ENCODE results near the gene COX18. TPM values are rescaled to one million over a fixed set of nuclear protein-coding genes. Genes with fewer than 3 reads are reported as not detected.

COX18 gene
- total RNA-seq, 2 experiments from 2014 or later = 12.9 to 13.3 TPM

DNA sequence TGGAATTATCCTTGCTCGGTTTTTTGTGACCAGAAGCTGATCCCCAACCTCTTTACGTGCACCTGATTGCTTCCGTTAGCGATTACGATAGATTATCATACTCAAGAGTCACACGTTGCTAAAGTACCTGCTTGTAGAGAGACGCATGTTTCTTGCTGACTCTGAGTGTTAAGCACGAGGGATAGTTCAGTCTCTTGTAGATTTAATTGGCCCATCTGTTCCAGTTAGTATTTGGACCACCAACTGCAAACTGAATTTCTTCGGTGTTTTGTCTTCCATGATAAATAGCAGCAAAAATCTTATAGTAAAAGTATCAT lies 516 bp upstream of the COX18 start:
- H3K9me3 Mint-ChIP-seq = no peaks in the 10 kb centered on the region
- H3K27ac Mint-ChIP-seq = peak overlapping the region; percentile 95
- H3K27me3 Mint-ChIP-seq = no peaks in the 10 kb centered on the region
- ChIA-PET CTCF (interaction anchor here (1.6 kb wide), 1 partner anchor 10 kb away, joined by 3 read pairs; no protein-coding TSS in a partner anchor), POLR2A (no interaction called here)
- H3K4me1 Mint-ChIP-seq = peaks cover 30% of the 10 kb centered on the region
- peak overlapping the region; percentile 82 for H3K4me3 Mint-ChIP-seq
- H3K36me3 Mint-ChIP-seq (ENCODE audit: low read depth) = peaks cover 11% of the 10 kb centered on the region
- DNase-seq = no peak

GRCh38 chr4:73068491-73069337 lies 802 bp downstream of the COX18 start:
- peak; percentile 8 for DNase-seq
- peaks cover 18% of the 10 kb centered on the region for H3K36me3 Mint-ChIP-seq (ENCODE audit: low read depth)
- H3K27me3 Mint-ChIP-seq = no peaks in the 10 kb centered on the region
- peak overlapping the region; percentile 82 for H3K4me3 Mint-ChIP-seq
- peaks cover 33% of the 10 kb centered on the region for H3K4me1 Mint-ChIP-seq
- CTCF ChIA-PET = interaction anchor here (1.0 kb wide), 1 partner anchor 23 kb away, joined by 3 read pairs; no protein-coding TSS in a partner anchor
- POLR2A ChIA-PET = interaction anchor here (1.5 kb wide), 1 partner anchor 191 kb away, joined by 6 read pairs; no protein-coding TSS in a partner anchor
- peak overlapping the region; percentile 95 for H3K27ac Mint-ChIP-seq
- H3K9me3 Mint-ChIP-seq = no peaks in the 10 kb centered on the region

DNA sequence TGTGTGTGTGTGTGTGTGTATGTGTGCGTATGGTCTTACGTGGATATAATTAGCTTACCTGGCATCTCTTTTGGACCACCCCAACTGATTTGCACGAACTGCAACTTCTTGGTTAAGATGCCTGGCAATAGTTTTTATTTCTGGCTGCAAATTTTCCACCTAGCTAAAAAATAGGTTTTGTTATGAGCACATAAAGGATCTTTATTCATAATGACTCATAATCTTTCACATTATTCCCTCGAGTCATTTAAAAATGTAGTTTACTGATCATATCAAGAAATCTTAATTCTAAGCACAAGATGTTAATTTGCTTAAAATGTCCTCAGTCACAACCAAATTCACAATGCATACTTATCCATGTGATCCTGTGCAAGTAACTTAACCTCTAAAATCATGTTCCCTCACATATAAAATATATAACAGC lies 1.5 kb downstream of the COX18 start:
- Mint-ChIP-seq H3K27ac (peak overlapping the region; percentile 95), H3K4me3 (peak overlapping the region; percentile 82), H3K27me3 (no peaks in the 10 kb centered on the region), H3K4me1 (peaks cover 33% of the 10 kb centered on the region), H3K9me3 (no peaks in the 10 kb centered on the region), H3K36me3 (ENCODE audit: low read depth) (peaks cover 23% of the 10 kb centered on the region)
- CTCF ChIA-PET = no interaction called here
- POLR2A ChIA-PET = interaction anchor here (0.6 to 1.5 kb wide), 2 partner anchors 189 to 191 kb away, joined by 3 to 6 read pairs; no protein-coding TSS in a partner anchor
- no peak for DNase-seq

DNA sequence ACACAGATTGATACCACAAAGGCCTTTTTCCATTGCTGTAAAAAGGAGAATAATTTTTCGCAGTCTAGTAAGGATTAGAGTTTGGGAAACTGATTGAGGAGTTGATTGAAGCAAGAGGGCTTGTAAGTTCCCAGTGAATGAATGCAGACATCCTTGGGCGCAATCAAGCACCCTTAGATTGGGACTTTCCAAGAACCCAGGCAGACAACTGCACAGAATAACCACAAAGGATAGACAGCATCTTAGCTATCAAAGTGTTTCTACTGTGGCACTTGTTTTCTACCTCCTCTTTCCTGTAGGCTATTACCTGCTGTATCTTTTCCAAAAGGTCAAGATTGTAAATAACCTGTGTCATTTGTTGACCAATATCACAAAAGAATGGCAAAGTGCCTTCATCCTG lies 2.6 kb downstream of the COX18 start:
- CTCF ChIA-PET = interaction anchor here (0.9 kb wide), 1 partner anchor 9 kb away, joined by 3 read pairs; no protein-coding TSS in a partner anchor
- no peak for DNase-seq
- Mint-ChIP-seq H3K36me3 (ENCODE audit: low read depth) (peaks cover 29% of the 10 kb centered on the region), H3K4me1 (peaks cover 33% of the 10 kb centered on the region), H3K4me3 (peak overlapping the region; percentile 50), H3K27ac (peak overlapping the region; percentile 68), H3K27me3 (no peaks in the 10 kb centered on the region), H3K9me3 (no peaks in the 10 kb centered on the region)
- POLR2A ChIA-PET = interaction anchor here (1.5 kb wide), 1 partner anchor 192 kb away, joined by 6 read pairs; no protein-coding TSS in a partner anchor

DNA sequence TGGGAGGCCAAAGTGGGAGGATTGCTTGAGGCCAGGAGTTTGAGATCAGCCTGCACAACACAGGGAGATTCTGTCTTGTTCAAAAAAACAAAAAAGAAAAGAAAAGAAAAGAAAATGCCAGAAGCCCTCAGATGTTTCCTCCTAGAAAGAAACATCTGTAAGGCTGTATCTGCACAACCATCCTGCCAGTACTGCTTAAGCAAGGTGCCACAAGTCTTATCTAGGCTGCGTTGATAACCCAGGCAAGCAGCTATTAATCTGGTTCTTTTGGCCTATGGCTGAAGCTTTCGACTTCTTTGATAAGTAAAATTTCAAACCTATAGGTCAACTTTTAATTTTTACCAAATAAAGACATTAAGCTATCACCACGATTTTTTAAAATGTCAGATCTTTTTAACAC lies 3.1 kb downstream of the COX18 start:
- peaks cover 33% of the 10 kb centered on the region for H3K4me1 Mint-ChIP-seq
- no peaks in the 10 kb centered on the region for H3K9me3 Mint-ChIP-seq
- CTCF ChIA-PET = interaction anchor here (0.9 to 1.4 kb wide), 2 partner anchors 9 to 15 kb away, joined by 3 read pairs; no protein-coding TSS in a partner anchor
- no peak overlapping the region for H3K4me3 Mint-ChIP-seq
- peaks cover 32% of the 10 kb centered on the region for H3K36me3 Mint-ChIP-seq (ENCODE audit: low read depth)
- H3K27me3 Mint-ChIP-seq = no peaks in the 10 kb centered on the region
- no peak overlapping the region for H3K27ac Mint-ChIP-seq
- POLR2A ChIA-PET = no interaction called here
- no peak for DNase-seq

DNA sequence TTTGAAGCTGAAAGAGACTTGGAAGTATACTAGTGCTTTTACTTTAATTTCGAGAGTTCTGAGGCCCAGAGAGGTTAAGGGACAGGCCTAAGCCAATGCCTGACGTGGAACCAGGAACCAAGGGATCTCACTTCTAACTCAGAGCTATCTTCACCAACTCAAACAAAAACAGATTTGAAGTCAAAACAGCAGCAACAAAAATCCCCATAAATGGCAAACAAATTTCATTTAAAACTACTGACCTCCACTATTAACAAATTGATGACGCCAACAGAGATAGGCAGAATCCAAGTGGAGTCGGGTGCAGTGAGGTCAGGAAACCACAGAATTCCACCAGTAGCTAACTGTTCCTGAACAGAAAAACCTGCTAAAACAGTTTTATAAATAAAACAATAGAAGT lies 5.0 kb downstream of the COX18 start:
- POLR2A ChIA-PET = no interaction called here
- no peak overlapping the region for H3K27ac Mint-ChIP-seq
- no peak for DNase-seq
- H3K9me3 Mint-ChIP-seq = no peaks in the 10 kb centered on the region
- H3K36me3 Mint-ChIP-seq (ENCODE audit: low read depth) = peaks cover 43% of the 10 kb centered on the region
- CTCF ChIA-PET = interaction anchor here (0.6 kb wide), 1 partner anchor 56 kb away, joined by 3 read pairs; no protein-coding TSS in a partner anchor
- H3K4me3 Mint-ChIP-seq = no peak overlapping the region
- peaks cover 26% of the 10 kb centered on the region for H3K4me1 Mint-ChIP-seq
- no peaks in the 10 kb centered on the region for H3K27me3 Mint-ChIP-seq

DNA sequence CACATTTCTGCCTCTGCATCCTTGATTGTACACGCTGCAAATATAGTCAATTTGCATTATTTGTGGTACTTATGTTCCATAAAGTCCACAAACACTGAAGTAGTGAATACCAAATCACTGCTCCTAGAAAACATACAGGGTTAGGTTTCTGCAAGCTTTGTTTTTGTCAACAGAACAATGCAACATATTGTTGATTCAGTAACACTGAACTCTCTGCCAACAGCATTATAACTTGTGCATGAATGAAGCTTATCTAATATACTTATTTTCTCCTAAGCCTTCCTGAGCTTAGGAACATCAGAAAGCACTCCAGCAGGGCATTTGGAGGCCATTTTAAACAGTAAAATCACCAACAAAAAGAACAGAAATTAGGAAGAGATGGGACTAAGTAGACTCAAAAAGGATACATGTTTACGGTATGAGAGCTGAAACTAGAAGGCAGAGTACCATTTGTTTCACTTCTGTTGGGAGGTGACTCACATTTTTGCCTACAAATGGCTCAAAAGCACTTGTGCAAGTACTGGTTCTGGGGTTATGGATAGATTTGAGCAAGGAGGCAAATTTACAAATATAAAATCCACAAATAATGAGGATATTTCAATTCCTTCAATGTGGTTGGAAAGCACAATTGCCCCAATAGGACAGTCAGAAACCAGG lies 14.1 kb downstream of the COX18 start:
- Mint-ChIP-seq H3K4me3 (no peak overlapping the region), H3K36me3 (ENCODE audit: low read depth) (peaks cover 53% of the 10 kb centered on the region), H3K4me1 (peaks cover 6% of the 10 kb centered on the region), H3K27ac (no peak overlapping the region), H3K27me3 (no peaks in the 10 kb centered on the region), H3K9me3 (no peaks in the 10 kb centered on the region)
- no peak for DNase-seq
- POLR2A ChIA-PET = no interaction called here
- CTCF ChIA-PET = no interaction called here

DNA sequence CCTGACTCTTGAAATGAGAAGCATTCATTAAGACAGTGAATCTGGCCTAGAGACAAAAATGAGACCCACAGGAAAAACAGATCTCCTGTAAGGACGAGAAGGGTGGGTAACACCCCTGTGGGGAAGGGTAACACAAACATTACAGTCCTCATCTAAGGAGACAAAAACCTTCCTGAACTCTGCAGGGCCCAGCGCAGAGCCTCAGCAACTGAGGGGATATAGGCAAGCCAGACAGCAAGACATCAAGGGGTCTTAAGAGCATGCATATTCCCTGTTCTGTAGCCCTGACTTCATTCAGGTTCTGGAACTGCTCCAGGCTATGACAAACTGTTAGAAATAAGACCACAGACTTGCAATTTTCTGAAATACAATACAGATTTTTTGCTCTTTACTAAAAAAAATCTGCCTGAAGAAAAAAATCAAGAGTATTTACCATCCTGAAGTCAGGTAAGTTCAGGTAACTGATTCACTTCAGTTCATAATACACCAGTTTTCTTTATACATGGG lies 15.5 kb downstream of the COX18 start:
- no peak for DNase-seq
- Mint-ChIP-seq H3K9me3 (no peaks in the 10 kb centered on the region), H3K27me3 (no peaks in the 10 kb centered on the region), H3K4me3 (no peak overlapping the region), H3K27ac (no peak overlapping the region), H3K4me1 (peaks cover 6% of the 10 kb centered on the region), H3K36me3 (ENCODE audit: low read depth) (peaks cover 41% of the 10 kb centered on the region)
- ChIA-PET CTCF (no interaction called here), POLR2A (no interaction called here)

DNA sequence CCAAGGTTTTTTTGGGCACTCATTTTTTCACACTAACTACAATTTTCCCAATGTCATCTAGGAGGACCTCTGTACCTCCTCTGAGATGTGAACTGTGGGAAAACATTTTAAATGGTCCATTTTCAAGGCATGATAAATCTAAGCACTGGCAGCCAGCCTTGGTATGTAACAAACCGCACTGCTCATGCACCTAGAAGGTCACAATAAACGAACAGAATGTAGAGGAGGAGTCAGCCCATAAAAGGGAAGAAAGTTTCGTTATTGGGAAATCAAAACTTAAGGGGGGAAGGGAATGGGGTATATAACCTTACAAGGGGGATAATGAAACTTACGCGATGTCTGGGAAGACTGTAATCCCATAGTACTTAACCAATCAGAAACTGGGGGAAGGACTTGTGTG lies 16.4 kb downstream of the COX18 start:
- no peak overlapping the region for H3K27ac Mint-ChIP-seq
- CTCF ChIA-PET = interaction anchor here (0.7 kb wide), 1 partner anchor 229 kb away, joined by 4 read pairs; no protein-coding TSS in a partner anchor
- H3K9me3 Mint-ChIP-seq = no peaks in the 10 kb centered on the region
- DNase-seq = no peak
- POLR2A ChIA-PET = no interaction called here
- peaks cover 6% of the 10 kb centered on the region for H3K4me1 Mint-ChIP-seq
- no peaks in the 10 kb centered on the region for H3K27me3 Mint-ChIP-seq
- H3K36me3 Mint-ChIP-seq (ENCODE audit: low read depth) = peaks cover 36% of the 10 kb centered on the region
- H3K4me3 Mint-ChIP-seq = no peak overlapping the region

GRCh38 chr4:73051625-73052024 lies 17.9 kb downstream of the COX18 start:
- ChIA-PET POLR2A (no interaction called here), CTCF (interaction anchor here (0.6 to 1.7 kb wide), 3 partner anchors 11 to 14 kb away, joined by 3 to 4 read pairs (median 3); no protein-coding TSS in a partner anchor)
- no peak overlapping the region for H3K4me3 Mint-ChIP-seq
- no peak overlapping the region for H3K27ac Mint-ChIP-seq
- peaks cover 29% of the 10 kb centered on the region for H3K36me3 Mint-ChIP-seq (ENCODE audit: low read depth)
- no peaks in the 10 kb centered on the region for H3K27me3 Mint-ChIP-seq
- no peak for DNase-seq
- H3K4me1 Mint-ChIP-seq = peaks cover 6% of the 10 kb centered on the region
- no peaks in the 10 kb centered on the region for H3K9me3 Mint-ChIP-seq

DNA sequence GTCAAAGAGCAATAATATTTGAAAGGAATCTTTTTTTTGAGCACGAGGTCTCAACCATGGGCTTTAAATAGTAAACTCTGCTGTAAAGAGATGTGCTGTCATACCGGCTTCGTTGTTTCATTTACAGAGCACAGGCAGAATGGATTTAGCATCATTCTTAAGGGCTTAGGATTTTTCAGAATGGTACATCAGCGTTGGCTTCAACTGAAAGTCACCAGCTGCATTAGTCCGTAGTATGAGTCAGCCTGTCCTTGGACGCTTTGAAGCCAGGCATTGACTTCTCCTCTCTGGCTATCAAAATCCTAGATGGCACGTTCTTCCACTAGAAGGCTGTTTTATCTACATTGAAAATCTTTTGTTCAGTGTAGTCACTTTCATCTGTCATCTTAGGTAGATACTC lies 23.6 kb downstream of the COX18 start:
- no peak for DNase-seq
- Mint-ChIP-seq H3K36me3 (ENCODE audit: low read depth) (no peaks in the 10 kb centered on the region), H3K27ac (no peak overlapping the region), H3K27me3 (no peaks in the 10 kb centered on the region), H3K4me3 (no peak overlapping the region), H3K4me1 (no peaks in the 10 kb centered on the region), H3K9me3 (no peaks in the 10 kb centered on the region)
- POLR2A ChIA-PET = no interaction called here
- CTCF ChIA-PET = no interaction called here

DNA sequence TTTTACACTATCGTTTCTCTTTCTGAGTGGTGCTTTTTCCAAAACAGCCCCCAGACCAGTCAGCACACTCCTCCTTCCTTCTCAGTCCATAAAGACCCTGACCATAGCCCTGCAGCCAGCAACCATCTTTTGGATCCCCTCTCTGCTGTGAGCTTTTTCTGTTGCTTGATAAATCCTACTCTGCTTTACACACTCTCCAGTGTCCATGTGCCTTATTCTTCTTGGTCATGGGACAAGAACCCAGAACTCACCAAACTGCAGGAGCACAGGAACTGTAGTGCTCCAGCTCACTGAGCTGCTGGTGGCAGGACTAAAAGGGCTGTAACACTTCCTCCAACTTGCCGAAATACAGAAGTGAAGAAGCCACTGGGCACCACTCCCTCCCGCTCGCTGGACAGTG lies 32.5 kb downstream of the COX18 start:
- no peak for DNase-seq
- Mint-ChIP-seq H3K4me3 (no peak overlapping the region), H3K27ac (no peak overlapping the region), H3K4me1 (peaks cover 8% of the 10 kb centered on the region), H3K9me3 (peaks cover 12% of the 10 kb centered on the region), H3K36me3 (ENCODE audit: low read depth) (peaks cover 3% of the 10 kb centered on the region), H3K27me3 (peaks cover 4% of the 10 kb centered on the region)
- ChIA-PET POLR2A (no interaction called here), CTCF (no interaction called here)

GRCh38 chr4:73036123-73036522 lies 33.4 kb downstream of the COX18 start:
- ChIA-PET CTCF (no interaction called here), POLR2A (no interaction called here)
- Mint-ChIP-seq H3K9me3 (peaks cover 12% of the 10 kb centered on the region), H3K4me3 (no peak overlapping the region), H3K27ac (no peak overlapping the region), H3K4me1 (peaks cover 8% of the 10 kb centered on the region), H3K36me3 (ENCODE audit: low read depth) (peaks cover 3% of the 10 kb centered on the region), H3K27me3 (peaks cover 4% of the 10 kb centered on the region)
- no peak for DNase-seq
